HepG2 (cell line): Measurements from ENCODE around the gene OR6S1. TPM values are rescaled to one million over a fixed set of nuclear protein-coding genes. Genes with fewer than 3 reads are reported as not detected.

Experiments used
- ATM ChIP-seq: fragments of 450-650 bp; IDR thresholded peaks from 2 replicates; pipeline ENCODE4 v1.7.1; 2017; ENCODE audit warnings: mild to moderate bottlenecking, borderline replicate concordance
- ELK4 ChIP-seq: sonication (generic); formaldehyde crosslinking; IDR thresholded peaks from 2 replicates; pipeline ENCODE4 v1.9.0; 2021; ENCODE audit warnings: missing genetic modification reagents, borderline replicate concordance
- ERF ChIP-seq: IDR thresholded peaks from 2 replicates; pipeline ENCODE4 v1.6.1; 2018; ENCODE audit warnings: missing biosample characterization, missing genetic modification reagents
- HNF1A ChIP-seq, 2 experiments: sonication (generic) in 1 of 2; formaldehyde crosslinking in 1 of 2; IDR thresholded peaks; 2 replicates each; pipeline versions ENCODE4 v1.4.0 to v1.6.1; 2016 to 2020; ENCODE audit warnings: borderline replicate concordance in 1 of 2, low read depth in 1 of 2, mild to moderate bottlenecking in 1 of 2, missing genetic modification reagents in 1 of 2
- MAX ChIP-seq: IDR thresholded peaks from 2 replicates; pipeline ENCODE4 v1.6.1; 2012; ENCODE audit warnings: inconsistent platforms
- MEF2D ChIP-seq: sonication (generic); formaldehyde crosslinking; IDR thresholded peaks from 2 replicates; pipeline ENCODE4 v1.5.1; 2020; ENCODE audit warnings: mild to moderate bottlenecking, missing genetic modification reagents
- NFE2L1 ChIP-seq: sonication (generic); formaldehyde crosslinking; IDR thresholded peaks from 2 replicates; pipeline ENCODE4 v1.4.0; 2020; ENCODE audit warnings: missing genetic modification reagents, mild to moderate bottlenecking, borderline replicate concordance
- PHF8 ChIP-seq: sonication (generic); formaldehyde crosslinking; IDR thresholded peaks from 2 replicates; pipeline ENCODE4 v1.5.0; 2020; ENCODE audit warnings: missing genetic modification reagents
- RARG ChIP-seq: sonication (generic); formaldehyde crosslinking; IDR thresholded peaks from 2 replicates; pipeline ENCODE4 v1.4.0; 2020; ENCODE audit warnings: low read depth, mild to moderate bottlenecking, missing genetic modification reagents
- THAP9 ChIP-seq: sonication (generic); formaldehyde crosslinking; IDR thresholded peaks from 2 replicates; pipeline ENCODE4; 2020; ENCODE audit warnings: missing genetic modification reagents, mild to moderate bottlenecking, borderline replicate concordance
- ZBTB46 ChIP-seq: sonication (generic); formaldehyde crosslinking; IDR thresholded peaks from 2 replicates; pipeline ENCODE4 v1.4.0; 2020; ENCODE audit warnings: mild to moderate bottlenecking, missing genetic modification reagents, borderline replicate concordance
- ZNF205 ChIP-seq: IDR thresholded peaks from 2 replicates; pipeline ENCODE4 v1.6.1; 2018; ENCODE audit warnings: missing biosample characterization, missing genetic modification reagents
- ZNF543 ChIP-seq: sonication (generic); formaldehyde crosslinking; IDR thresholded peaks from 2 replicates; pipeline ENCODE4 v1.4.0; 2020; ENCODE audit warnings: mild to moderate bottlenecking, missing genetic modification reagents
- ZNF567 ChIP-seq: sonication (generic); formaldehyde crosslinking; IDR thresholded peaks from 2 replicates; pipeline ENCODE4 v1.8.1; 2023; ENCODE audit warnings: mild to moderate bottlenecking, missing genetic modification reagents, borderline replicate concordance
- ZNF597 ChIP-seq: sonication (generic); formaldehyde crosslinking; IDR thresholded peaks from 2 replicates; pipeline ENCODE4 v1.5.0; 2020; ENCODE audit warnings: missing genetic modification reagents
- ZSCAN30 ChIP-seq: sonication (generic); formaldehyde crosslinking; IDR thresholded peaks from 2 replicates; pipeline ENCODE4 v1.5.0; 2020; ENCODE audit warnings: mild to moderate bottlenecking, missing genetic modification reagents
- polyA plus RNA-seq, 8 experiments: library from polyadenylated mRNA; depleted of rRNA in 3 of 8; stranded (reverse) in 7 of 8; unstranded in 1 of 8; fragments of >200 nt; fragmentation: Illumina TruSeq in 4 of 8; extraction: Trizol in 4 of 8; gene quantifications; 2 replicates each; pipeline versions ENCODE4 v1.2.1 to v1.2.3, GENCODE V29; 2011 to 2016; ENCODE audit warnings: low read depth in 4 of 8, missing spikeins in 1 of 8, mixed read lengths in 1 of 8; ENCODE audit not compliant: insufficient read depth in 1 of 8
- total RNA-seq, 5 experiments: library from RNA; depleted of rRNA; stranded (reverse); fragments of >200 nt; fragmentation: Illumina TruSeq; extraction: Trizol; gene quantifications; 2 replicates each; pipeline ENCODE4 v1.2.3, GENCODE V29; 2016; ENCODE audit warnings: low read depth in 1 of 5

OR6S1 gene
- total and polyA plus RNA-seq, 2 of the 13 experiments (the other 11 are each of a cell fraction or from before 2014, with no cell fraction given) = 0.09 TPM; not detected in 1

- TF ChIP-seq MEF2D (CRISPR knock-in tag) (no peak), ELK4 (no peak), THAP9 (CRISPR knock-in tag) (peak; percentile 46; the same call in 1 of the 2 replicates), NFE2L1 (CRISPR knock-in tag) (no peak), ZNF597 (CRISPR knock-in tag) (peak; percentile 91; the same call in 1 of the 2 replicates), ZNF205 (CRISPR knock-in tag) (peak; percentile 77), ZSCAN30 (CRISPR knock-in tag) (no peak), MAX (peak; percentile 51; the same call in 1 of the 2 replicates), PHF8 (no peak; the same call in none of the 2 replicates), ZBTB46 (CRISPR knock-in tag) (peak; percentile 42; the same call in 1 of the 2 replicates), HNF1A (IDR thresholded peaks at IDR 0.05; ENCODE audit: low read depth) (no peak), HNF1A (CRISPR knock-in tag; IDR thresholded peaks at IDR 0.05; ENCODE audit: borderline replicate concordance) (no peak), ATM (no peak), ERF (CRISPR knock-in tag) (peak; percentile 90), ZNF543 (CRISPR knock-in tag) (peak; percentile 67; the same call in 1 of the 2 replicates), ZNF567 (CRISPR knock-in tag) (0 out of 2 replicates have a peak, but pooled peaks have one; percentile 39), RARG (no peak)
Measured at GRCh38 chr14:20610002-20610765, 31.3 kb downstream of the OR6S1 start (continued).
